Liver (tissue), 9 donors: ENCODE data around the gene KDM1B. TPM values are rescaled to one million over a fixed set of nuclear protein-coding genes. Genes with fewer than 3 reads are reported as not detected.

ENCODE experiments used
- DNase-seq: peaks from one replicate; pipeline ENCODE4 v3.0.0-alpha.2; 2017; ENCODE audit warnings: low spot score
- H3K27ac ChIP-seq, 2 donors: one replicate each; pipeline ENCODE4 v1.7.0; 2013; ENCODE audit warnings: inconsistent platforms in 2 of 2, low read length in 2 of 2, control low read depth in 1 of 2, low read depth in 1 of 2, mild to moderate bottlenecking in 1 of 2
- H3K27me3 ChIP-seq, 4 donors: one replicate each; pipeline versions ENCODE4 v1.6.1 to v1.7.0; 2013; ENCODE audit warnings: low read length in 3 of 4, inconsistent platforms in 1 of 4, mild to moderate bottlenecking in 1 of 4, moderate library complexity in 1 of 4; ENCODE audit not compliant: control insufficient read depth in 4 of 4, insufficient read depth in 4 of 4
- H3K36me3 ChIP-seq, 4 donors: one replicate each; pipeline versions ENCODE4 v1.6.1 to v1.7.0; 2013; ENCODE audit warnings: low read length in 3 of 4, mild to moderate bottlenecking in 3 of 4, low read depth in 1 of 4, moderate library complexity in 1 of 4; ENCODE audit not compliant: control insufficient read depth in 4 of 4, insufficient read depth in 3 of 4
- H3K4me1 ChIP-seq, 4 donors: one replicate each; pipeline versions ENCODE4 v1.6.1 to v1.7.0; 2013; ENCODE audit warnings: low read length in 3 of 4, mild to moderate bottlenecking in 3 of 4, moderate library complexity in 1 of 4; ENCODE audit not compliant: control insufficient read depth in 4 of 4, insufficient read depth in 4 of 4
- H3K4me3 ChIP-seq, 3 donors: one replicate each; pipeline versions ENCODE4 v1.6.1 to v1.7.0; 2013; ENCODE audit warnings: low read length in 3 of 3, control low read depth in 1 of 3, low read depth in 1 of 3, mild to moderate bottlenecking in 1 of 3
- H3K9ac ChIP-seq, 2 donors: one replicate each; pipeline ENCODE4 v1.7.0; 2013; ENCODE audit warnings: low read length in 2 of 2, mild to moderate bottlenecking in 2 of 2, moderate library complexity in 2 of 2, control low read depth in 1 of 2, low read depth in 1 of 2
- H3K9me3 ChIP-seq, 4 donors: one replicate each; pipeline versions ENCODE4 v1.6.1 to v1.7.0; 2013; ENCODE audit warnings: low read length in 3 of 4; ENCODE audit not compliant: control insufficient read depth in 4 of 4
- EGR1 ChIP-seq, 2 donors: IDR thresholded peaks; 2 replicates each; pipeline ENCODE4 v1.6.1; 2016 to 2018; ENCODE audit warnings: antibody characterized with exemption in 2 of 2, low read depth in 2 of 2
- FOXA2 ChIP-seq: IDR thresholded peaks from 2 replicates; pipeline ENCODE4 v1.6.1; 2016; ENCODE audit warnings: antibody characterized with exemption
- HNF4A ChIP-seq, 2 donors: conservative IDR thresholded peaks; 2 replicates each; pipeline ENCODE4 v1.6.1; 2016; ENCODE audit warnings: antibody characterized with exemption in 2 of 2, mild to moderate bottlenecking in 2 of 2
- JUND ChIP-seq, 2 donors: IDR thresholded peaks; 2 replicates each; pipeline ENCODE4 v1.6.1; 2016; ENCODE audit warnings: antibody characterized with exemption in 2 of 2
- NR2F2 ChIP-seq: IDR thresholded peaks from 2 replicates; pipeline ENCODE4 v1.6.1; 2016; ENCODE audit warnings: antibody characterized with exemption
- RAD21 ChIP-seq, 2 donors: IDR thresholded peaks; 2 replicates each; pipeline ENCODE4 v1.6.1; 2016; ENCODE audit warnings: antibody characterized with exemption in 2 of 2, mild to moderate bottlenecking in 2 of 2
- RXRA ChIP-seq, 2 donors: IDR thresholded peaks; 2 replicates each; pipeline ENCODE4 v1.6.1; 2017 to 2018; ENCODE audit warnings: antibody characterized with exemption in 2 of 2, mild to moderate bottlenecking in 1 of 2
- TAF1 ChIP-seq: conservative IDR thresholded peaks from 2 replicates; pipeline ENCODE4 v1.6.1; 2016; ENCODE audit warnings: antibody characterized with exemption, mild to moderate bottlenecking
- WGBS: extraction: QIAGEN DNeasy Blood & Tissue Kit; methylation state at CpG from one replicate; pipeline ENCODE4 v1.1.7; 2013; 5-methylcytosine and 5-hydroxymethylcytosine counted together
- polyA plus RNA-seq, 2 donors: library from polyadenylated mRNA; stranded (reverse) in 1 of 2; unstranded in 1 of 2; fragments of 200-250 nt in 1 of 2; fragments of >200 nt in 1 of 2; fragmentation: Nextera tagmentation in 1 of 2; extraction: Ambion mirVana in 1 of 2; gene quantifications; one replicate each; pipeline versions ENCODE4 v1.2.1 to v1.2.3, GENCODE V29; 2013 to 2015
- total RNA-seq, 2 donors: library from RNA; depleted of rRNA; stranded (reverse); fragments of >200 nt; gene quantifications; one replicate each; pipeline ENCODE4 v1.2.3, GENCODE V29; 2014
- TF ChIP-seq, protein P1 (sequence below): IDR thresholded peaks from 2 replicates; pipeline ENCODE4 v1.6.1; 2016; ENCODE audit warnings: antibody characterized with exemption
- TF ChIP-seq, protein P2 (sequence below): IDR thresholded peaks from 2 replicates; pipeline ENCODE4 v1.6.1; 2016; ENCODE audit warnings: antibody characterized with exemption
- TF ChIP-seq, protein P3 (sequence below): IDR thresholded peaks from 2 replicates; pipeline ENCODE4 v1.6.1; 2016; ENCODE audit warnings: antibody characterized with exemption
- donor health status: healthy.
- donor health status: healthy.
- donor health status: healthy.
- donor health status: healthy.
- donor health status: healthy.

The KDM1B gene
- total and polyA plus RNA-seq, 4 donors, result 1.6 to 10.2 (median 6.7) TPM

DNA sequence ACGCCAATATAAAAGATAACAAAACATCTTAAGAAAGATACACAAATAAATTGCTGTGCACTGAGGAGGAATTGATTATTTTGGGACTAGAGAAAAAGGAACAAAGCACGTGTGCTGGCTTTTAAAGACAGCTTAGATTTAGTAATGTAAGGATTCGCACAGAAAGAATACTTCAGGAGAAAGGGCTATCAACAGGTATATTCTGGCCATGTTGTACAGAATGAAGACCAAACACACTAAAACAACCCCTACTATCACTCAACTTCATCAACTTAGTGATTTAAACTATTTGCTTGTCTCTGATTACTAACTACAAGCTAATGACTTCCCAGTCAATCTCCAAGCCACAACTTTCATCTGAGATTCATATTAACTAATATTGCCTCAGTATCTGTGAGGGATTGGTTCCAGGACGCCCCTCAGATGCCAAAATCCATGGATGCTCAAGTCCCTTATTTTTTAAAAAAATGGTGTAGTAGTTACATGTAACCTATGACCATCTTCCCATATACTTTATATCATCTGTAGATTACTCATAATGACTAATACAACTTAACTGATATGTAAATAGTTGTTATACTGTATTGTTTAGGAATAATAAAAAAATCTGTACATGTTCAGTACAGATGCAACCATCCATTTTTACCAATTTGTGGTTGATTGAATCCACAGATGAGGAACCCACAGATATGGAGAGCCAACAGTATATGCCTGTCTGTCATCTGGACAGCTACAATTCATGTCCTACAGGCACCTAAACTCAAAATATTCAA is 104.6 kb downstream of the KDM1B start:
- no peak for DNase-seq
- Histone ChIP-seq H3K4me3 (no peak overlapping the region), H3K27me3 (no peaks in the 10 kb centered on the region), H3K4me1 (peaks cover 7 to 26% (median 10%) of the 10 kb centered on the region in 4 donors), H3K9ac (no peak overlapping the region), H3K27ac (no peak overlapping the region), H3K36me3 (peaks cover 5 to 18% (median 12%) of the 10 kb centered on the region in 4 donors), H3K9me3 (no peaks in the 10 kb centered on the region)
- WGBS, result 91% methylated on average over 4 of the region's 4 CpGs
- TF ChIP-seq, protein P1, sequence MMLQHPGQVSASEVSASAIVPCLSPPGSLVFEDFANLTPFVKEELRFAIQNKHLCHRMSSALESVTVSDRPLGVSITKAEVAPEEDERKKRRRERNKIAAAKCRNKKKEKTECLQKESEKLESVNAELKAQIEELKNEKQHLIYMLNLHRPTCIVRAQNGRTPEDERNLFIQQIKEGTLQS, result no peak
- TF ChIP-seq, protein P2, sequence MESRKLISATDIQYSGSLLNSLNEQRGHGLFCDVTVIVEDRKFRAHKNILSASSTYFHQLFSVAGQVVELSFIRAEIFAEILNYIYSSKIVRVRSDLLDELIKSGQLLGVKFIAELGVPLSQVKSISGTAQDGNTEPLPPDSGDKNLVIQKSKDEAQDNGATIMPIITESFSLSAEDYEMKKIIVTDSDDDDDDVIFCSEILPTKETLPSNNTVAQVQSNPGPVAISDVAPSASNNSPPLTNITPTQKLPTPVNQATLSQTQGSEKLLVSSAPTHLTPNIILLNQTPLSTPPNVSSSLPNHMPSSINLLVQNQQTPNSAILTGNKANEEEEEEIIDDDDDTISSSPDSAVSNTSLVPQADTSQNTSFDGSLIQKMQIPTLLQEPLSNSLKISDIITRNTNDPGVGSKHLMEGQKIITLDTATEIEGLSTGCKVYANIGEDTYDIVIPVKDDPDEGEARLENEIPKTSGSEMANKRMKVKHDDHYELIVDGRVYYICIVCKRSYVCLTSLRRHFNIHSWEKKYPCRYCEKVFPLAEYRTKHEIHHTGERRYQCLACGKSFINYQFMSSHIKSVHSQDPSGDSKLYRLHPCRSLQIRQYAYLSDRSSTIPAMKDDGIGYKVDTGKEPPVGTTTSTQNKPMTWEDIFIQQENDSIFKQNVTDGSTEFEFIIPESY, result no peak
- TF ChIP-seq JUND (IDR thresholded peaks at IDR 0.05), result no peak
- no peak for TF ChIP-seq NR2F2
- no peak for TF ChIP-seq FOXA2
- TF ChIP-seq RXRA (IDR thresholded peaks at IDR 0.05), result no peak
- TF ChIP-seq HNF4A (conservative IDR thresholded peaks at IDR 0.05), result no peak
- TF ChIP-seq EGR1 (IDR thresholded peaks at IDR 0.05; ENCODE audit: low read depth in 2 of 2), result no peak
- no peak for TF ChIP-seq TAF1
- no peak for TF ChIP-seq RAD21 (IDR thresholded peaks at IDR 0.05)

DNA sequence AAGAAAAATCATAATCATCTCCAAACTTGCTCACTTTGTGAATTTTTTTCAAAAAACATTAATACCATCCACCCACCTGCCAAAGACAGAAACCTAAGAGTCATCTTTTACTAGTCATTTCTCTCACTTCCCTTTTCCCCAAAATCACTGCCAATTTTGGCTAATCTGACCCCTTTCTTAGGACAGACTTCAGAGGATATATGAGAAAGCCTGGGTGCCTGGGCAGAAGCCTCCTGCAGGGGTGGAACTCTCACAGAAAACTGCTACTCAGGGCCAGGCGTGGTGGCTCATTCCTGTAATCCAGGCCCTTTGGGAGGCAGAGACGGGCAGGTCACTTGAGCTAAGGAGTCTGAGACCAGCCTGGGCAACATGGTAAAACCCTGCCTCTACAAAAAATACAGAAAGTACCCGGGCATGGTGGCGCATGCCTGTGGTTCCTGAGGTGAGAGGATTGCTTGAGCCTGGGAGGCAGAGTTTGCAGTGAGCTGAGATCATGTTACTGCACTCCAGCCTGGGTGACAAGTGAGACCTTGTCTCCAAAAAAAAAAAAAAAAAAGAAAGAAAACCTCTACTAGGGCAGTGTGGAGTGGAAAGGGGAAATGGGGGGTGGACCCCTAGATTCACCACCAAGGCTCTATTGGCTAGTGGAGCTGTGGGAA is 105.4 kb downstream of the KDM1B start:
- no peak overlapping the region for H3K27ac ChIP-seq
- no peaks in the 10 kb centered on the region for H3K27me3 ChIP-seq
- DNase-seq, result no peak
- peaks cover under 1 to 12% (median 7%) of the 10 kb centered on the region in 4 donors for H3K36me3 ChIP-seq
- H3K9ac ChIP-seq, result no peak overlapping the region
- H3K9me3 ChIP-seq, result no peaks in the 10 kb centered on the region
- 80% methylated on average over 4 of the region's 4 CpGs for WGBS
- H3K4me1 ChIP-seq, result peaks cover 7 to 30% (median 12%) of the 10 kb centered on the region in 4 donors
- no peak overlapping the region for H3K4me3 ChIP-seq
- TF ChIP-seq, protein P1, result no peak
- TF ChIP-seq RAD21 (IDR thresholded peaks at IDR 0.05), result no peak
- no peak for TF ChIP-seq RXRA (IDR thresholded peaks at IDR 0.05)
- no peak for TF ChIP-seq TAF1
- no peak for TF ChIP-seq NR2F2
- TF ChIP-seq, protein P2, result no peak
- TF ChIP-seq, protein P3, sequence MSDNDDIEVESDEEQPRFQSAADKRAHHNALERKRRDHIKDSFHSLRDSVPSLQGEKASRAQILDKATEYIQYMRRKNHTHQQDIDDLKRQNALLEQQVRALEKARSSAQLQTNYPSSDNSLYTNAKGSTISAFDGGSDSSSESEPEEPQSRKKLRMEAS, result no peak
